Right atrium auricular region (tissue), 2 donors: ENCODE measurements around the gene ATXN1. TPM values are rescaled to one million over a fixed set of nuclear protein-coding genes. Genes with fewer than 3 reads are reported as not detected.

Source experiments
- DNase-seq: peaks from one replicate; pipeline ENCODE4 v3.0.0-alpha.2; 2019; ENCODE audit warnings: low spot score
- H3K27ac ChIP-seq, 2 donors: fragments of 200-600 bp; sonication (generic); 1 replicate in 1 of 2; 2 replicates in 1 of 2; pipeline ENCODE4 v1.5.1; 2016 to 2019
- H3K27me3 ChIP-seq, 2 donors: fragments of 200-600 bp; sonication (generic); one replicate each; pipeline versions ENCODE4 v1.5.1 to v1.6.0; 2017 to 2019
- H3K36me3 ChIP-seq: fragments of 200-600 bp; sonication (generic); one replicate; pipeline ENCODE4 v1.5.1; 2016
- H3K4me1 ChIP-seq, 2 donors: fragments of 200-600 bp; sonication (generic); one replicate each; pipeline versions ENCODE4 v1.5.1 to v1.6.0; 2017 to 2019
- H3K4me3 ChIP-seq, 2 donors: fragments of 200-600 bp; sonication (generic); 1 replicate in 1 of 2; 2 replicates in 1 of 2; pipeline ENCODE4 v1.5.1; 2017 to 2019; ENCODE audit warnings: mild to moderate bottlenecking in 1 of 2, moderate library complexity in 1 of 2
- H3K9me3 ChIP-seq, 2 donors: fragments of 200-600 bp; sonication (generic); one replicate each; pipeline ENCODE4 v1.5.1; 2019
- CTCF ChIP-seq, 2 donors: fragments of 200-600 bp; sonication (generic); IDR thresholded peaks; one replicate each; pipeline ENCODE4 v1.5.1; 2019; ENCODE audit warnings: antibody characterized with exemption in 2 of 2
- total RNA-seq, 2 donors: library from RNA; depleted of rRNA; stranded (reverse); fragments of >200 nt; gene quantifications; one replicate each; pipeline ENCODE4 v1.1.0, GENCODE V29; 2016

The ATXN1 gene
- total RNA-seq, 2 donors from 2014 or later: 41.8 to 62.0 TPM

- Histone ChIP-seq H3K27ac (peak overlapping the region; percentile 41 to 71), H3K9me3 (no peaks in the 10 kb centered on the region), H3K4me1 (peaks cover 0 to 26% of the 10 kb centered on the region in 2 donors), H3K4me3 (no peak overlapping the region), H3K36me3 (no peaks in the 10 kb centered on the region), H3K27me3 (no peaks in the 10 kb centered on the region)
- no peak for TF ChIP-seq CTCF (IDR thresholded peaks at IDR 0.05)
- DNase-seq: no peak
Observed at GRCh38 chr6:16420337-16420714, 340.9 kb downstream of the ATXN1 start.

- H3K4me1 ChIP-seq: peaks cover 0 to 31% of the 10 kb centered on the region in 2 donors
- H3K9me3 ChIP-seq: no peaks in the 10 kb centered on the region
- TF ChIP-seq CTCF (IDR thresholded peaks at IDR 0.05): no peak
- H3K27ac ChIP-seq: peak overlapping the region; percentile 41 to 71
- no peaks in the 10 kb centered on the region for H3K36me3 ChIP-seq
- H3K27me3 ChIP-seq: no peaks in the 10 kb centered on the region
- DNase-seq: no peak
- no peak overlapping the region for H3K4me3 ChIP-seq
Observed at GRCh38 chr6:16419636-16420336, 341.5 kb downstream of the ATXN1 start.

- no peak overlapping the region for H3K4me3 ChIP-seq
- TF ChIP-seq CTCF (IDR thresholded peaks at IDR 0.05): no peak
- H3K36me3 ChIP-seq: no peaks in the 10 kb centered on the region
- H3K9me3 ChIP-seq: no peaks in the 10 kb centered on the region
- H3K27me3 ChIP-seq: no peaks in the 10 kb centered on the region
- H3K4me1 ChIP-seq: peaks cover 0 to 45% of the 10 kb centered on the region in 2 donors
- H3K27ac ChIP-seq: no peak overlapping the region
- DNase-seq: no peak
Observed at GRCh38 chr6:16418151-16418550, 343.1 kb downstream of the ATXN1 start.

GRCh38 chr6:16415677-16416076, 345.6 kb downstream of the ATXN1 start:
- TF ChIP-seq CTCF (IDR thresholded peaks at IDR 0.05): no peak

GRCh38 chr6:16414205-16414604, 347.1 kb downstream of the ATXN1 start:
- H3K9me3 ChIP-seq: no peaks in the 10 kb centered on the region
- H3K27me3 ChIP-seq: no peaks in the 10 kb centered on the region
- H3K4me3 ChIP-seq: no peak overlapping the region
- peak overlapping the region; percentile 26 to 74 for H3K27ac ChIP-seq
- H3K4me1 ChIP-seq: peaks cover 0 to 42% of the 10 kb centered on the region in 2 donors
- DNase-seq: no peak
- TF ChIP-seq CTCF (IDR thresholded peaks at IDR 0.05): no peak
- H3K36me3 ChIP-seq: no peaks in the 10 kb centered on the region

More at GRCh38 chr6:16415677-16416076, 345.6 kb downstream of the ATXN1 start:
- Histone ChIP-seq H3K4me1 (peaks cover 0 to 43% of the 10 kb centered on the region in 2 donors), H3K27ac (peak overlapping the region in 1 of 2 donors; percentile 74), H3K36me3 (no peaks in the 10 kb centered on the region), H3K4me3 (no peak overlapping the region), H3K9me3 (no peaks in the 10 kb centered on the region), H3K27me3 (no peaks in the 10 kb centered on the region)
- DNase-seq: no peak

- no peak for DNase-seq
- Histone ChIP-seq H3K27me3 (no peaks in the 10 kb centered on the region), H3K27ac (peak overlapping the region in 1 of 2 donors; percentile 74), H3K4me3 (no peak overlapping the region), H3K36me3 (no peaks in the 10 kb centered on the region), H3K9me3 (no peaks in the 10 kb centered on the region), H3K4me1 (peaks cover 0 to 42% of the 10 kb centered on the region in 2 donors)
- no peak for TF ChIP-seq CTCF (IDR thresholded peaks at IDR 0.05)
Observed at GRCh38 chr6:16413399-16413798, 347.9 kb downstream of the ATXN1 start.
